OCI-LY7 (cell line): Measurements from ENCODE around the gene GRHL3. TPM values are rescaled to one million over a fixed set of nuclear protein-coding genes. Genes with fewer than 3 reads are reported as not detected.

ENCODE experiments used
- BruUV-seq: library from RNA; stranded (reverse); fragments of 400-500 nt; replicated peaks from 2 replicates; lab custom pipeline; 2021; lab: Mats Ljungman, UMichigan
- CTCF ChIA-PET: fragments of 300-600 bp; sonication (Branson Sonifier 250); formaldehyde crosslinking; loops from one replicate; lab custom pipeline; 2022; ENCODE audit warnings: antibody characterized with exemption; ENCODE audit not compliant: unreplicated experiment; lab: Charles Lee
- POLR2A ChIA-PET: fragments of 300-600 bp; sonication (Branson Sonifier 250); formaldehyde crosslinking; loops from one replicate; lab custom pipeline; 2022; ENCODE audit warnings: antibody characterized with exemption; lab: Charles Lee
- DNase-seq: peaks from one replicate; pipeline ENCODE4 v3.0.0-alpha.2; 2015; ENCODE audit warnings: low spot score
- H2AFZ ChIP-seq: fragments of 200-600 bp; sonication (generic), shearing (Covaris generic); 2 replicates; pipeline ENCODE4 v1.6.1; 2014; ENCODE audit warnings: mild to moderate bottlenecking, antibody characterized with exemption, low read length, moderate library complexity
- H3K27ac ChIP-seq: fragments of 200-600 bp; sonication (generic); 2 replicates; pipeline ENCODE4 v1.5.1; 2014; ENCODE audit warnings: mixed run types, low read depth, mild to moderate bottlenecking, moderate library complexity, low read length, inconsistent platforms; ENCODE audit not compliant: poor library complexity, severe bottlenecking
- H3K36me3 ChIP-seq: fragments of 200-600 bp; sonication (generic); 2 replicates; pipeline ENCODE4 v1.6.1; 2014; ENCODE audit warnings: mild to moderate bottlenecking, antibody characterized with exemption, low read length, moderate library complexity, mixed read lengths; ENCODE audit not compliant: insufficient read depth
- H3K4me1 ChIP-seq: fragments of 200-600 bp; sonication (generic); 2 replicates; pipeline ENCODE4 v1.5.1; 2014; ENCODE audit warnings: mild to moderate bottlenecking, low read length; ENCODE audit not compliant: insufficient read depth, poor library complexity, severe bottlenecking
- H3K4me2 ChIP-seq: fragments of 200-600 bp; sonication (generic); 2 replicates; pipeline ENCODE4 v1.6.1; 2014; ENCODE audit warnings: mild to moderate bottlenecking, low read length
- H3K4me3 ChIP-seq: fragments of 200-600 bp; sonication (generic); 2 replicates; pipeline ENCODE4 v1.5.1; 2014; ENCODE audit warnings: mild to moderate bottlenecking, low read depth, low read length; ENCODE audit not compliant: poor library complexity, severe bottlenecking
- H3K79me2 ChIP-seq: fragments of 200-600 bp; sonication (generic); 2 replicates; pipeline ENCODE4 v1.6.1; 2016; ENCODE audit warnings: low read depth, mild to moderate bottlenecking, low read length, moderate library complexity, mixed read lengths; ENCODE audit not compliant: insufficient read depth
- H3K9me2 ChIP-seq: fragments of 200-600 bp; sonication (generic); 2 replicates; pipeline ENCODE4 v1.6.1; 2016; ENCODE audit warnings: mild to moderate bottlenecking, low read length, mixed read lengths; ENCODE audit not compliant: insufficient read depth
- H3K9me3 ChIP-seq: fragments of 200-600 bp; sonication (generic); 2 replicates; pipeline ENCODE4 v1.6.1; 2014; ENCODE audit warnings: mild to moderate bottlenecking, mixed run types, low read length, mixed read lengths
- H4K20me1 ChIP-seq: fragments of 200-600 bp; sonication (generic); 2 replicates; pipeline ENCODE4 v1.6.1; 2014; ENCODE audit warnings: mild to moderate bottlenecking, antibody characterized with exemption, low read length, moderate library complexity, mixed read lengths; ENCODE audit not compliant: insufficient read depth
- CTCF ChIP-seq: fragments of 200-600 bp; sonication (generic); conservative IDR thresholded peaks from 2 replicates; pipeline ENCODE4 v1.5.1; 2014; ENCODE audit warnings: mild to moderate bottlenecking, antibody characterized with exemption, low read length, moderate library complexity, mixed read lengths
- EZH2phosphoT487 ChIP-seq: fragments of 200-600 bp; sonication (generic); IDR thresholded peaks from 2 replicates; pipeline ENCODE4 v1.6.1; 2018; ENCODE audit warnings: low read depth, borderline replicate concordance, mild to moderate bottlenecking, mixed run types, antibody characterized with exemption, low read length, moderate library complexity, mixed read lengths
- intact Hi-C: fragments of 100-400 bp; cut with micrococcal nuclease; formaldehyde crosslinking; loops from one replicate; pipeline ENCODE4 v1.10.0; 2022; ENCODE audit not compliant: unreplicated experiment
- total RNA-seq, 2 experiments: library from RNA; depleted of rRNA in 1 of 2; stranded (reverse); fragments of >200 nt in 1 of 2; shearing (Covaris generic) in 1 of 2; gene quantifications; 2 replicates each; pipeline ENCODE4 v1.2.3, GENCODE V29; 2014 to 2022

Gene GRHL3
- total RNA-seq, 2 experiments from 2014 or later = 0.09 to 0.65 TPM

- intact Hi-C loops = no loop called here
- POLR2A ChIA-PET = interaction anchor here (0.6 kb wide), 1 partner anchor 354 kb away, joined by 5 read pairs; no protein-coding TSS in a partner anchor
- Histone ChIP-seq H3K4me3 (no peak overlapping the region), H3K36me3 (no peaks in the 10 kb centered on the region), H3K9me3 (no peaks in the 10 kb centered on the region), H3K4me1 (no peaks in the 10 kb centered on the region), H3K79me2 (no peaks in the 10 kb centered on the region), H4K20me1 (no peaks in the 10 kb centered on the region), H3K9me2 (no peaks in the 10 kb centered on the region), H3K27ac (no peak overlapping the region), H2AFZ (no peak overlapping the region), H3K4me2 (no peak overlapping the region)
- no peak for DNase-seq
- TF ChIP-seq CTCF (no peak), EZH2phosphoT487 (no peak)
- no TSS peak for BruUV-seq
- CTCF ChIA-PET = interaction anchor here (0.8 kb wide), 1 partner anchor 24 kb away, joined by 4 read pairs; no protein-coding TSS in a partner anchor
These were observed 42.7 kb downstream of the GRHL3 start for GRCh38 chr1:24361811-24362210.

- no peaks in the 10 kb centered on the region for H3K9me3 ChIP-seq
- no peak overlapping the region for H3K27ac ChIP-seq
- H3K9me2 ChIP-seq = no peaks in the 10 kb centered on the region
- DNase-seq = no peak
- no peak overlapping the region for H3K4me2 ChIP-seq
- no peak overlapping the region for H3K4me3 ChIP-seq
- no peak for TF ChIP-seq EZH2phosphoT487
- no peak for TF ChIP-seq CTCF
- ChIA-PET POLR2A (interaction anchor here (0.7 kb wide), 1 partner anchor 1208 kb away, joined by 4 read pairs; no protein-coding TSS in a partner anchor), CTCF (no interaction called here)
- H3K4me1 ChIP-seq = no peaks in the 10 kb centered on the region
- BruUV-seq = no TSS peak
- H3K36me3 ChIP-seq = no peaks in the 10 kb centered on the region
- no peaks in the 10 kb centered on the region for H4K20me1 ChIP-seq
- intact Hi-C loops = no loop called here
- H2AFZ ChIP-seq = no peak overlapping the region
- no peaks in the 10 kb centered on the region for H3K79me2 ChIP-seq
These were observed 43.2 kb downstream of the GRHL3 start for GRCh38 chr1:24362396-24362795.

GRCh38 chr1:24362982-24363614, 43.9 kb downstream of the GRHL3 start:
- Histone ChIP-seq H3K9me3 (no peaks in the 10 kb centered on the region), H3K79me2 (no peaks in the 10 kb centered on the region), H4K20me1 (no peaks in the 10 kb centered on the region), H3K27ac (no peak overlapping the region), H3K36me3 (no peaks in the 10 kb centered on the region), H3K4me1 (no peaks in the 10 kb centered on the region), H2AFZ (no peak overlapping the region), H3K4me3 (no peak overlapping the region), H3K9me2 (no peaks in the 10 kb centered on the region), H3K4me2 (no peak overlapping the region)
- ChIA-PET POLR2A (interaction anchor here (0.7 kb wide), 1 partner anchor 1208 kb away, joined by 4 read pairs; no protein-coding TSS in a partner anchor), CTCF (no interaction called here)
- DNase-seq = no peak
- no TSS peak for BruUV-seq
- TF ChIP-seq EZH2phosphoT487 = no peak
- no peak for TF ChIP-seq CTCF
- intact Hi-C loops = no loop called here
